Kidney epithelial cell (primary cell): ENCODE results near the gene GALNT17. TPM values are rescaled to one million over a fixed set of nuclear protein-coding genes. Genes with fewer than 3 reads are reported as not detected.

Experiments used
- DNase-seq: peaks from one replicate; pipeline ENCODE4 v3.0.0-alpha.2; 2010; ENCODE audit warnings: low read depth
- H3K27me3 ChIP-seq: 2 replicates; pipeline ENCODE4 v1.6.0; 2011; ENCODE audit warnings: low read length; ENCODE audit not compliant: control insufficient read depth, insufficient read depth
- H3K36me3 ChIP-seq: 2 replicates; pipeline ENCODE4 v1.5.1; 2011; ENCODE audit warnings: low read length; ENCODE audit not compliant: control insufficient read depth, insufficient read depth
- H3K4me3 ChIP-seq: 2 replicates; pipeline ENCODE4 v1.5.1; 2011; ENCODE audit warnings: low read depth, mild to moderate bottlenecking, control low read depth, low read length
- total RNA-seq: library from RNA; depleted of rRNA; stranded (reverse); fragments of >200 nt; gene quantifications from 2 replicates; pipeline ENCODE4 v1.2.3, GENCODE V29; 2015
- TF ChIP-seq, protein P1 (sequence below): IDR thresholded peaks from 2 replicates; pipeline ENCODE4 v1.5.1; 2011; ENCODE audit warnings: mild to moderate bottlenecking, moderate library complexity, low read length, control low read depth, inconsistent platforms; ENCODE audit not compliant: insufficient read depth, poor library complexity, severe bottlenecking

Gene GALNT17
- total RNA-seq, 1 donor from 2014 or later = 3.3 TPM

GRCh38 chr7:71171476-71171875 is 39.5 kb downstream of the GALNT17 start:
- H3K4me3 ChIP-seq = no peak overlapping the region
- H3K27me3 ChIP-seq = no peaks in the 10 kb centered on the region
- no peaks in the 10 kb centered on the region for H3K36me3 ChIP-seq
- no peak for DNase-seq
- TF ChIP-seq, protein P1, sequence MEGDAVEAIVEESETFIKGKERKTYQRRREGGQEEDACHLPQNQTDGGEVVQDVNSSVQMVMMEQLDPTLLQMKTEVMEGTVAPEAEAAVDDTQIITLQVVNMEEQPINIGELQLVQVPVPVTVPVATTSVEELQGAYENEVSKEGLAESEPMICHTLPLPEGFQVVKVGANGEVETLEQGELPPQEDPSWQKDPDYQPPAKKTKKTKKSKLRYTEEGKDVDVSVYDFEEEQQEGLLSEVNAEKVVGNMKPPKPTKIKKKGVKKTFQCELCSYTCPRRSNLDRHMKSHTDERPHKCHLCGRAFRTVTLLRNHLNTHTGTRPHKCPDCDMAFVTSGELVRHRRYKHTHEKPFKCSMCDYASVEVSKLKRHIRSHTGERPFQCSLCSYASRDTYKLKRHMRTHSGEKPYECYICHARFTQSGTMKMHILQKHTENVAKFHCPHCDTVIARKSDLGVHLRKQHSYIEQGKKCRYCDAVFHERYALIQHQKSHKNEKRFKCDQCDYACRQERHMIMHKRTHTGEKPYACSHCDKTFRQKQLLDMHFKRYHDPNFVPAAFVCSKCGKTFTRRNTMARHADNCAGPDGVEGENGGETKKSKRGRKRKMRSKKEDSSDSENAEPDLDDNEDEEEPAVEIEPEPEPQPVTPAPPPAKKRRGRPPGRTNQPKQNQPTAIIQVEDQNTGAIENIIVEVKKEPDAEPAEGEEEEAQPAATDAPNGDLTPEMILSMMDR = no peak

DNA sequence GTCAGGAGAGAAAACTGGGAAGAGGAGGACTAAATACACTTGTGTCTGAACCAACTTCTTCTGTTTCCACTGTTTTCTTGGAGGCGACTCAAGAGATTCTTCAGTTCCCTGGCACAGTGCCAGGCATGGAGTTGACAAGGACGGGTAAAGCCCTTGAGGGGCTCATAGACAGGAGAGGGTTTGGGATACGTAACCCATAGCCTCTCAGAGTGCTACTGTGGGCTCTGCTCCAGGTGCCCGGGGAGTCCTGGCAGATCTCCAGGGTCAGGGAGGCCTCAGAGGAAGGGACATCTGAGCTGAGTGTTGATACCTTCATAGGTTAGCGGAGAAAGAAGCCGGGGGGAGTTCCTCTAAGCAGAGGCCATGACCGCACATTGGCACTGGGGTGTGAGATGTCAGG is 42.0 kb downstream of the GALNT17 start:
- Histone ChIP-seq H3K4me3 (no peak overlapping the region), H3K36me3 (no peaks in the 10 kb centered on the region), H3K27me3 (no peaks in the 10 kb centered on the region)
- no peak for DNase-seq
- TF ChIP-seq, protein P1 = no peak

GRCh38 chr7:71182438-71182935 is 50.5 kb downstream of the GALNT17 start:
- H3K4me3 ChIP-seq = no peak overlapping the region

GRCh38 chr7:71184136-71184535 is 52.2 kb downstream of the GALNT17 start:
- Histone ChIP-seq H3K36me3 (no peaks in the 10 kb centered on the region), H3K27me3 (no peaks in the 10 kb centered on the region), H3K4me3 (no peak overlapping the region)
- no peak for DNase-seq
- TF ChIP-seq, protein P1 = no peak

More at GRCh38 chr7:71182438-71182935, 50.5 kb downstream of the GALNT17 start:
- H3K36me3 ChIP-seq = no peaks in the 10 kb centered on the region
- H3K27me3 ChIP-seq = no peaks in the 10 kb centered on the region
- TF ChIP-seq, protein P1 = no peak
- no peak for DNase-seq

- TF ChIP-seq, protein P1 = no peak
- Histone ChIP-seq H3K4me3 (no peak overlapping the region), H3K27me3 (no peaks in the 10 kb centered on the region), H3K36me3 (no peaks in the 10 kb centered on the region)
- no peak for DNase-seq
Observed at GRCh38 chr7:71184609-71185008, 52.7 kb downstream of the GALNT17 start.

- no peak for DNase-seq
- no peak overlapping the region for H3K4me3 ChIP-seq
- TF ChIP-seq, protein P1 = no peak
- no peaks in the 10 kb centered on the region for H3K36me3 ChIP-seq
- no peaks in the 10 kb centered on the region for H3K27me3 ChIP-seq
Observed at GRCh38 chr7:71186535-71187057, 54.7 kb downstream of the GALNT17 start.
